ENCODE results near the gene TBC1D24. TPM values are rescaled to one million over a fixed set of nuclear protein-coding genes. Genes with fewer than 3 reads are reported as not detected.
A peak's percentile ranks its signal among the peaks of the same experiment; 100 is the strongest.

Gene TBC1D24
- total RNA-seq, 1 experiment from 2014 or later = 24.6 TPM

DNA sequence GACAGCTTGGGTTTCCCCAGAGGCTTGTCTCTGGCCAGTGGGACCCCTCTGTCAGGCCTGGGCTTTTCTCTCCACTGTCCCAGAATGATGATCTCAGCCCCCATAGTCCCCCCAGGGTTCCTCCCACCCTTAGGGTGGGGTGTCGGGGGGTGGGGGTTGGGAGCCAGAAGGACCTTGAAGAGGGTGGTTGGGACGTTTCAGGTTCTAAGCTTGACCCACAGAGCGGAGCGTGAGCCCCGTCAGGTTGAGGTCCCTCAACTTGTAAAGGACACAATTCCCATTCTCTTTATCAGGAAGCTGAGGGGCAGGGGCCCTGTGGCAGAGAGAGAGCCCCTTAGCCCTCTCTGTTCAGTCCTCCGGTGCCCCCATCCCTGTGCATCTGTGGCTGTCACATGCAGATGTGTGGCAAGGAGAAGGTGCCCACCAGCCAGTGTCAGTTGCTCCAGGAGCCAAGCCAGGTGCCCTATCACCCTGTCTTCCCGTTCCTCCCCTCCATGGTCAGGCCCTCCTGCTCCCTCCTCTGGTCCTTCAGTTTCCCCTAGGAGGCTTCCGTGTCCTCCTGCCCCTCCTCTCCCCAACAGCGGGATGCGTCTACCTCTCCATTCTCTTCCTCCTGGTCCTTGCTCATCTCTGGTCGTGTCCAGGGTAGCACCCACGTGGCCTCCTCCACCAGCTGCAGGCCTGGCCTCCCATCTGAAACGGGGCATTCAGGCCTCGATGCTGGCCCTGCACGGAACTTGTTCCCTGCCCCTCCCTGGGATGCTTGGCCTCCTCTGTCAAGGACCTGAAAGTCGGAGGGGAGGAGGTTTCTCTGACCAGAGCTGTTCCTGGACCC, 5.3 kb upstream of the TBC1D24 start:
- H3K4me3 ChIP-seq (replicated peaks in 1 of 2; ENCODE audit: low read depth in 1 of 2, low read length in 2 of 2) = no peak overlapping the region
- POLR2A ChIA-PET = interaction anchor here (0.6 to 2.1 kb wide), 3 partner anchors 10 to 264 kb away, joined by 3 to 9 read pairs (median 4); partner anchors contain the start of genes MLST8 and TEDC2
- no peak for DNase-seq (ENCODE audit: low read depth, low spot score)
- H3K4me2 ChIP-seq (ENCODE audit: low read length) = peak overlapping the region; percentile 95
- CTCF ChIA-PET = interaction anchor here (0.6 to 1.6 kb wide), 3 partner anchors 22 to 31 kb away, joined by 3 to 4 read pairs (median 3); no protein-coding TSS in a partner anchor
- no peak for ATAC-seq
- H3K27ac ChIP-seq (ENCODE audit: low read depth, low read length) = no peak overlapping the region; the same call in 1 of the 2 replicates
- H3K79me2 ChIP-seq (ENCODE audit: insufficient read depth, low read length) = peaks cover 2% of the 10 kb centered on the region; the same call in 1 of the 2 replicates
- no peak overlapping the region for H2AFZ ChIP-seq (ENCODE audit: low read depth, low read length, poor library complexity, severe bottlenecking)
- no peaks in the 10 kb centered on the region for H3K9me2 ChIP-seq (ENCODE audit: insufficient read depth)
- H3K4me1 ChIP-seq (ENCODE audit: control insufficient read depth in 1 of 2, insufficient read depth in 2 of 2, low read length in 2 of 2) = peaks cover 30 to 62% of the 10 kb centered on the region in 2 experiments
- TF ChIP-seq, protein P1, sequence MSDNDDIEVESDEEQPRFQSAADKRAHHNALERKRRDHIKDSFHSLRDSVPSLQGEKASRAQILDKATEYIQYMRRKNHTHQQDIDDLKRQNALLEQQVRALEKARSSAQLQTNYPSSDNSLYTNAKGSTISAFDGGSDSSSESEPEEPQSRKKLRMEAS (IDR thresholded peaks at IDR 0.05) = no peak
- TF ChIP-seq EZH2phosphoT487 (IDR thresholded peaks at IDR 0.05; ENCODE audit: borderline replicate concordance) (no peak), SRF (IDR thresholded peaks at IDR 0.05; ENCODE audit: low read depth) (no peak), CEBPB (IDR thresholded peaks at IDR 0.05; ENCODE audit: low read depth) (no peak), JUND (IDR thresholded peaks at IDR 0.05) (no peak), POLR2A (IDR thresholded peaks at IDR 0.05; ENCODE audit: borderline replicate concordance, extremely low read depth, insufficient read depth, insufficient read length) (no peak), POLR2AphosphoS5 (IDR thresholded peaks at IDR 0.05; ENCODE audit: low read depth, low read length) (no peak), CBX3 (IDR thresholded peaks at IDR 0.05; ENCODE audit: low read depth) (no peak), SP1 (IDR thresholded peaks at IDR 0.05; ENCODE audit: low read depth) (no peak), RAD21 (IDR thresholded peaks at IDR 0.05; ENCODE audit: low read depth) (no peak), ELF1 (IDR thresholded peaks at IDR 0.05; ENCODE audit: borderline replicate concordance, low read depth) (no peak), ZNF274 (IDR thresholded peaks at IDR 0.05; ENCODE audit: low read depth, low read length) (no peak), FOSL1 (IDR thresholded peaks at IDR 0.05; ENCODE audit: low read depth) (no peak), ZFX (IDR thresholded peaks at IDR 0.05) (no peak)
- TF ChIP-seq, protein P2, sequence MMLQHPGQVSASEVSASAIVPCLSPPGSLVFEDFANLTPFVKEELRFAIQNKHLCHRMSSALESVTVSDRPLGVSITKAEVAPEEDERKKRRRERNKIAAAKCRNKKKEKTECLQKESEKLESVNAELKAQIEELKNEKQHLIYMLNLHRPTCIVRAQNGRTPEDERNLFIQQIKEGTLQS (IDR thresholded peaks at IDR 0.05) = no peak
- TF ChIP-seq, protein P3, sequence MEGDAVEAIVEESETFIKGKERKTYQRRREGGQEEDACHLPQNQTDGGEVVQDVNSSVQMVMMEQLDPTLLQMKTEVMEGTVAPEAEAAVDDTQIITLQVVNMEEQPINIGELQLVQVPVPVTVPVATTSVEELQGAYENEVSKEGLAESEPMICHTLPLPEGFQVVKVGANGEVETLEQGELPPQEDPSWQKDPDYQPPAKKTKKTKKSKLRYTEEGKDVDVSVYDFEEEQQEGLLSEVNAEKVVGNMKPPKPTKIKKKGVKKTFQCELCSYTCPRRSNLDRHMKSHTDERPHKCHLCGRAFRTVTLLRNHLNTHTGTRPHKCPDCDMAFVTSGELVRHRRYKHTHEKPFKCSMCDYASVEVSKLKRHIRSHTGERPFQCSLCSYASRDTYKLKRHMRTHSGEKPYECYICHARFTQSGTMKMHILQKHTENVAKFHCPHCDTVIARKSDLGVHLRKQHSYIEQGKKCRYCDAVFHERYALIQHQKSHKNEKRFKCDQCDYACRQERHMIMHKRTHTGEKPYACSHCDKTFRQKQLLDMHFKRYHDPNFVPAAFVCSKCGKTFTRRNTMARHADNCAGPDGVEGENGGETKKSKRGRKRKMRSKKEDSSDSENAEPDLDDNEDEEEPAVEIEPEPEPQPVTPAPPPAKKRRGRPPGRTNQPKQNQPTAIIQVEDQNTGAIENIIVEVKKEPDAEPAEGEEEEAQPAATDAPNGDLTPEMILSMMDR (IDR thresholded peaks at IDR 0.05 in 2 of 3, conservative IDR thresholded peaks at IDR 0.05 in 1 of 3; ENCODE audit: borderline replicate concordance in 1 of 3, insufficient read depth in 1 of 3, low read depth in 2 of 3, low read length in 2 of 3) = no peak
- TF ChIP-seq, protein P4, sequence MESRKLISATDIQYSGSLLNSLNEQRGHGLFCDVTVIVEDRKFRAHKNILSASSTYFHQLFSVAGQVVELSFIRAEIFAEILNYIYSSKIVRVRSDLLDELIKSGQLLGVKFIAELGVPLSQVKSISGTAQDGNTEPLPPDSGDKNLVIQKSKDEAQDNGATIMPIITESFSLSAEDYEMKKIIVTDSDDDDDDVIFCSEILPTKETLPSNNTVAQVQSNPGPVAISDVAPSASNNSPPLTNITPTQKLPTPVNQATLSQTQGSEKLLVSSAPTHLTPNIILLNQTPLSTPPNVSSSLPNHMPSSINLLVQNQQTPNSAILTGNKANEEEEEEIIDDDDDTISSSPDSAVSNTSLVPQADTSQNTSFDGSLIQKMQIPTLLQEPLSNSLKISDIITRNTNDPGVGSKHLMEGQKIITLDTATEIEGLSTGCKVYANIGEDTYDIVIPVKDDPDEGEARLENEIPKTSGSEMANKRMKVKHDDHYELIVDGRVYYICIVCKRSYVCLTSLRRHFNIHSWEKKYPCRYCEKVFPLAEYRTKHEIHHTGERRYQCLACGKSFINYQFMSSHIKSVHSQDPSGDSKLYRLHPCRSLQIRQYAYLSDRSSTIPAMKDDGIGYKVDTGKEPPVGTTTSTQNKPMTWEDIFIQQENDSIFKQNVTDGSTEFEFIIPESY (IDR thresholded peaks at IDR 0.05; ENCODE audit: extremely low read depth, insufficient replicate concordance, low read length) = no peak
- H3K36me3 ChIP-seq (ENCODE audit: control insufficient read depth in 1 of 2, insufficient read depth in 2 of 2, low read length in 2 of 2) = no peaks in the 10 kb centered on the region
- no TSS peak for BruUV-seq (replicated peaks)
- no peaks in the 10 kb centered on the region for H4K20me1 ChIP-seq (ENCODE audit: insufficient read depth)
- intact Hi-C loops (cut with micrococcal nuclease) = no loop called here
- RAD21 ChIA-PET (ENCODE audit: low non-redundant PET in 1 of 2, low total read pairs in 2 of 2, uncharacterized antibody in 2 of 2, unreplicated experiment in 2 of 2) = no interaction called here
- no peak overlapping the region for H3K9ac ChIP-seq (ENCODE audit: low read length)
- H3K27me3 ChIP-seq (ENCODE audit: insufficient read depth, low read length) = no peaks in the 10 kb centered on the region
- H3K9me3 ChIP-seq (ENCODE audit: control insufficient read depth in 1 of 2, insufficient read depth in 1 of 2, low read depth in 1 of 2, low read length in 2 of 2) = no peaks in the 10 kb centered on the region
